GM23248 (cell line): Measurements from ENCODE around the gene C2orf74. TPM values are rescaled to one million over a fixed set of nuclear protein-coding genes. Genes with fewer than 3 reads are reported as not detected.
A peak's percentile ranks its signal among the peaks of the same experiment; 100 is the strongest.
"Not testable (repeated sequence)": the region's sequence is repeated elsewhere in the genome, so short reads cannot be mapped to it uniquely, and the experiment has no call there.

Source experiments
- DNase-seq: peaks from one replicate; pipeline ENCODE4 v3.0.0-alpha.2; 2015
- H2AFZ ChIP-seq: fragments of 200-600 bp; sonication (generic); 2 replicates; pipeline ENCODE4 v1.6.1; 2016; ENCODE audit warnings: antibody characterized with exemption
- H3F3A ChIP-seq: fragments of 200-600 bp; sonication (generic); 2 replicates; pipeline ENCODE4 v1.6.1; 2016; ENCODE audit warnings: mild to moderate bottlenecking, antibody characterized with exemption, mixed run types; ENCODE audit not compliant: insufficient read depth
- H3K27ac ChIP-seq: fragments of 200-600 bp; sonication (generic); 2 replicates; pipeline ENCODE4 v1.5.1; 2016; ENCODE audit warnings: mild to moderate bottlenecking
- H3K27me3 ChIP-seq: fragments of 200-600 bp; sonication (generic); replicated peaks from 2 replicates; pipeline ENCODE4 v1.6.1; 2016; ENCODE audit warnings: mild to moderate bottlenecking; ENCODE audit not compliant: insufficient read depth
- H3K36me3 ChIP-seq: fragments of 200-600 bp; sonication (generic); 2 replicates; pipeline ENCODE4 v1.6.1; 2016; ENCODE audit warnings: low read depth, mild to moderate bottlenecking
- H3K4me1 ChIP-seq: fragments of 200-600 bp; sonication (generic); 2 replicates; pipeline ENCODE4 v1.6.1; 2016; ENCODE audit warnings: mild to moderate bottlenecking; ENCODE audit not compliant: insufficient read depth
- H3K4me2 ChIP-seq: fragments of 200-600 bp; sonication (generic); one replicate; pipeline ENCODE4 v1.6.1; 2016; ENCODE audit warnings: mild to moderate bottlenecking; ENCODE audit not compliant: unreplicated experiment
- H3K4me3 ChIP-seq: fragments of 200-600 bp; sonication (generic); 2 replicates; pipeline ENCODE4 v1.5.1; 2016; ENCODE audit warnings: mild to moderate bottlenecking
- H3K79me2 ChIP-seq: fragments of 200-600 bp; sonication (generic); 2 replicates; pipeline ENCODE4 v1.6.1; 2016; ENCODE audit warnings: mild to moderate bottlenecking; ENCODE audit not compliant: insufficient read depth
- H3K9ac ChIP-seq: fragments of 200-600 bp; sonication (generic); 2 replicates; pipeline ENCODE4 v1.6.1; 2016; ENCODE audit warnings: mild to moderate bottlenecking
- H3K9me2 ChIP-seq: fragments of 200-600 bp; sonication (generic); 2 replicates; pipeline ENCODE4 v1.6.1; 2016; ENCODE audit warnings: mixed run types, mild to moderate bottlenecking, moderate library complexity; ENCODE audit not compliant: insufficient read depth
- H3K9me3 ChIP-seq: fragments of 200-600 bp; sonication (generic); one replicate; pipeline ENCODE4 v1.6.1; 2017; ENCODE audit warnings: low read depth
- H4K20me1 ChIP-seq: fragments of 200-600 bp; sonication (generic); 2 replicates; pipeline ENCODE4 v1.6.0; 2016; ENCODE audit not compliant: insufficient read depth
- EZH2 ChIP-seq: fragments of 200-600 bp; sonication (generic); IDR thresholded peaks from 2 replicates; pipeline ENCODE4 v1.6.1; 2018; ENCODE audit warnings: antibody characterized with exemption, mild to moderate bottlenecking; ENCODE audit not compliant: insufficient read depth, poor library complexity, severe bottlenecking
- EZH2phosphoT487 ChIP-seq: fragments of 200-600 bp; sonication (generic); IDR thresholded peaks from 2 replicates; pipeline ENCODE4 v1.6.1; 2018; ENCODE audit warnings: antibody characterized with exemption, moderate library complexity, mild to moderate bottlenecking, low read depth; ENCODE audit not compliant: insufficient read depth
- WGBS, 2 experiments: methylation state at CpG; one replicate each; pipeline ENCODE4 v1.1.6; 2015 to 2017; ENCODE audit warnings: low lambda C conversion rate in 2 of 2, low coverage in 1 of 2; ENCODE audit errors: missing lambda C conversion rate in 2 of 2; 5-methylcytosine and 5-hydroxymethylcytosine counted together
- in situ Hi-C: fragments of 300-500 bp; cut with MboI; formaldehyde crosslinking; loops from 2 replicates; pipeline ENCODE4 v1.15.0; 2020
- polyA plus RNA-seq: library from polyadenylated mRNA; unstranded; fragments of >200 nt; fragmentation: Nextera tagmentation; extraction: Ambion mirVana; gene quantifications from 2 replicates; pipeline ENCODE4 v1.2.1, GENCODE V29; 2016
- total RNA-seq: library from RNA; depleted of rRNA; stranded (reverse); fragments of >200 nt; shearing (Covaris generic); gene quantifications from 2 replicates; pipeline ENCODE4 v1.2.3, GENCODE V29; 2014

The C2orf74 gene
- total and polyA plus RNA-seq, 2 experiments from 2014 or later = 7.7 to 14.2 TPM

DNA sequence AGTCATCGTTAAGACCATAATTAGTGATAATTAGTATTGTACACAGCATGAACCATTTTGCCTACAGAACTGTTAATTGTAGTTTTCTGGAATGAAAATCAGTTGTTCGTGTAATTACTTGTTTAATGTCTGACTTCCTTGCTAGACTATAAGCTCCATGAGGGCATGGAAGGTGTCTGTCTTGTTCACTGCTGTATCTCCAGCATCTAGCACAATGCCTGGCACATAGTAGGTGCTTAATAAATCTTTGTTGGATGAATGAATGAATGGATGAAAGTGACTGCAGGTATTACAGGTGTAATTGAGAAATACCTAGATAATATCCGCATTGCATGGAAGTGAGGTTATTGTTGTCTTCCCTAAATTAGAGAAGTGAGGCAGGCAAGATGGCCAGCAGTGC lies 21.8 kb downstream of the C2orf74 start:
- Histone ChIP-seq H3K9ac (no peak overlapping the region), H3K36me3 (peaks cover 58% of the 10 kb centered on the region), H3K9me2 (no peaks in the 10 kb centered on the region), H2AFZ (no peak overlapping the region), H3K4me2 (no peak overlapping the region), H3K27me3 (no peaks in the 10 kb centered on the region), H3K79me2 (peaks cover 55% of the 10 kb centered on the region), H3F3A (peaks cover 67% of the 10 kb centered on the region), H3K27ac (no peak overlapping the region), H4K20me1 (no peaks in the 10 kb centered on the region), H3K4me1 (peaks cover 34% of the 10 kb centered on the region), H3K4me3 (no peak overlapping the region), H3K9me3 (no peaks in the 10 kb centered on the region)
- 98 to 99% methylated on average over 3 of the region's 3 CpGs for WGBS, 2 experiments
- in situ Hi-C loops = no loop called here
- TF ChIP-seq EZH2phosphoT487 = no peak
- no peak for TF ChIP-seq EZH2
- no peak for DNase-seq

DNA sequence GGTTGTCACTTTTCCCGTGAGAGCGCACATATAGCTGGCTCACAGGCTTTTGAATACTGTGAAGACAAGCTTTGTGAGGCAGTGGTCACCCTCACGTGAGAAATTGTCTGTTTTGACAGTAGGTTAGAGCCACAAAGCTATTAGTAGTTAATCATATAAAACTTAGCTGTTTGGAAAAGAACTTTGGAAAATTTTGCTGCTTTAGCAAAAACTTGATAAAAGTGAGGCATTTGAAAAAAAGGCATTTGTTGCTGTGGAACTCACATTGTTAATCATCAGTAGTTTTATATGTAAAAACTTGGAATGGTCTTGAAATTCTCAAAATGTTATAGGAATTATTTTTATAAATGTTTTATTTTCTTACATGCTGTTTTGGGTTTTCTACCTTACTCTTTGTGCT lies 22.3 kb downstream of the C2orf74 start:
- Histone ChIP-seq H3K4me3 (no peak overlapping the region), H3F3A (peaks cover 67% of the 10 kb centered on the region), H4K20me1 (no peaks in the 10 kb centered on the region), H2AFZ (no peak overlapping the region), H3K27ac (no peak overlapping the region), H3K36me3 (peaks cover 63% of the 10 kb centered on the region), H3K9me3 (no peaks in the 10 kb centered on the region), H3K4me2 (no peak overlapping the region), H3K27me3 (no peaks in the 10 kb centered on the region), H3K79me2 (peaks cover 53% of the 10 kb centered on the region), H3K9ac (no peak overlapping the region), H3K9me2 (no peaks in the 10 kb centered on the region), H3K4me1 (peaks cover 30% of the 10 kb centered on the region)
- TF ChIP-seq EZH2phosphoT487 = no peak
- TF ChIP-seq EZH2 = no peak
- DNase-seq = no peak
- in situ Hi-C loops = no loop called here
- 95 to 100% methylated on average over 3 of the region's 3 CpGs for WGBS, 2 experiments

DNA sequence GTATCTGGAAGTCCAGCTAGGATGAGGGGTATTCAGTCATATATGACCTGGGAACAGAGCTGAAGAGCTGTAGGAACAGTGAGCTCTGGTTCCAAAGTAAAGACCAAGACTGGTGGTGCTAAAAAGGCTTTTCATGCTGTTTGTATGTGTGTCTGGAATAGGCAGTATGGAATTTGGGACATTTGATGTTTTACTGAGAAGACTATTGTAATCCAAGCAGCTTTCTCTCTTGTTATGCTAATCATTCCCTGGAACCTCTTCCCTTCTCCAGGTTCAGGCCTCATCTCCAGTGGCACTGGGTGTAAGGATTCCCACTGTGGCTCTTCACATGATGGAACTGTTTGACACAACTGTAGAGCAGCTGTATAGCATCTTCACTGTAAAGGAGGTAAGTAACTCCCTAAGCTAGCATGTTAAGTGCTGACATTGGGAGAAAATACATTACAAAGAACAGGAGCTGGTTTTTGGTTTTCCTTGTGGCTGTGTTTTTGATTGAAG lies 23.3 kb downstream of the C2orf74 start:
- TF ChIP-seq EZH2phosphoT487 (no peak), EZH2 (no peak)
- in situ Hi-C loops = no loop called here
- H3K36me3 ChIP-seq = peaks cover 73% of the 10 kb centered on the region

DNA sequence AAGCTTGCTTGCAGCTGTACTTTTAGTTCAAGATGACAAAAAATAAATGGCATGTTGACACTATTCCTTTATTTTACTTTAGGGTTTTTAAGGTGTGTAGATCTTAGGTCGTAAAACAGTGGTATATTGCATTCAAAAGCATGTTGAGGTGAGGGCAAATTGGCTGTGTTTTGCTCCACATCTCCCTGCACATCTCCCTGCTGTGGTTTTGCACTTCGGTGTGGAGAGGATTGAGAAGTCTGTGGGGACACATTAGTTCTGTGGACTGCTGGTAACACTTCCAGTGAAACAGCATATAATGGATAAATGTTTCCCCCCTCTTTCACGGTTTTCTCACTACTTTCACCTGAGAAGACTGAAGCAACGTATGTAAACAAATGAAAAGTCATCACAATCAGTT lies 25.1 kb downstream of the C2orf74 start:
- Histone ChIP-seq H3K36me3 (peaks cover 79% of the 10 kb centered on the region), H3K4me2 (no peak overlapping the region), H2AFZ (no peak overlapping the region), H3K9me2 (no peaks in the 10 kb centered on the region), H3K79me2 (peaks cover 34% of the 10 kb centered on the region), H3K9me3 (no peaks in the 10 kb centered on the region), H3K27me3 (no peaks in the 10 kb centered on the region), H4K20me1 (no peaks in the 10 kb centered on the region), H3K9ac (no peak overlapping the region), H3K27ac (no peak overlapping the region), H3K4me3 (no peak overlapping the region), H3K4me1 (peaks cover 1% of the 10 kb centered on the region), H3F3A (peaks cover 57% of the 10 kb centered on the region)
- in situ Hi-C loops = no loop called here
- no peak for DNase-seq
- WGBS, 2 experiments = 84 to 95% methylated on average over 4 of the region's 4 CpGs
- TF ChIP-seq EZH2phosphoT487 = no peak
- no peak for TF ChIP-seq EZH2

More for the DNA sequence above, 23.3 kb downstream of the C2orf74 start:
- Histone ChIP-seq H3K4me1 (peaks cover 20% of the 10 kb centered on the region), H3F3A (peaks cover 65% of the 10 kb centered on the region), H3K27me3 (no peaks in the 10 kb centered on the region), H4K20me1 (no peaks in the 10 kb centered on the region), H3K9me2 (no peaks in the 10 kb centered on the region), H3K4me2 (no peak overlapping the region), H3K27ac (no peak overlapping the region), H3K4me3 (no peak overlapping the region), H2AFZ (no peak overlapping the region), H3K9ac (no peak overlapping the region), H3K9me3 (no peaks in the 10 kb centered on the region), H3K79me2 (peaks cover 52% of the 10 kb centered on the region)
- DNase-seq = no peak

DNA sequence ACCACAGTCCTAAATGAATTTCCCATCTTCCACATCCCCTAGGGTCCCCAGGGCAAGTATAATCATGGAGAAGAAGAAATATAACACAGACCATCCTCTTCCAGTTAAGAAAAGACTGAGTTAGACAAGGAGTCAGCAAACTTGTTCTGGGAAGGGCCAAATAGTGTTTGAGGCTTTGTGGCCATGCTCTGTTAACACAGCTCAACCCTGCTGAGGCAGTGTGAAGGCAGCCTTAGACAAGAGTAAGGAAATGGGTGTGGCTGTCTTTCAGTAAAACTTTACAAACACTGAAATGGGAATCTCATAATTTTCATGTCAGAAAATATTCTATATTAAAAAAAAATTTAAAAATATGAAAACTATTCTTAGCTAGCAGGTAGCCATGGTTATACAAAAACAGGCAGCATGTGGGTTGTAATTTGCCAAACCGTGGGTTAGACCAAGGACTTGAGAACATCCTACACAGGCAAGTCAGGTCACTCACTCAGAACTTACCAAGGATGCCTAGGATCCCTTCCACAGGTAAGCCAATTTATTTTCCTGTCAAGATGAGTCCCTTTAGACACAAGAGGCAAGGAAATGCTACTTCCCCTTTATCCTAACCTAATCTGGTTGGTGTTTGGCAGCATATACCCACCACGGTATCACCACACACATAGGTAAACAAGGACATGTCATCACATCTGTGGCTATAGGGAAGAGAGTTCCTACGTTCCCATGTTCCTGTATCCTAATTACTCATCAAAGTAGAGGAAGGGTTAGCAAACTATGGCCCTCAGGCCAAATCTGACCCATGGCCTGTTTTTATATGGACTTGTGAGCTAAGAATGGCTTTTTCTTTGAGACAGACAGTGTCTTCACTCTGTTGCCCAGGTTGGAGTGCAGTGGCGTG lies 31.9 kb downstream of the C2orf74 start:
- in situ Hi-C loops = no loop called here
- Histone ChIP-seq H3K4me2 (no peak overlapping the region), H3K4me3 (no peak overlapping the region), H3K27ac (no peak overlapping the region), H3K4me1 (no peaks in the 10 kb centered on the region), H3K79me2 (no peaks in the 10 kb centered on the region), H3K9ac (no peak overlapping the region), H3K36me3 (peaks cover 42% of the 10 kb centered on the region), H3K9me2 (no peaks in the 10 kb centered on the region), H3K9me3 (no peaks in the 10 kb centered on the region), H4K20me1 (no peaks in the 10 kb centered on the region), H2AFZ (no peak overlapping the region), H3F3A (peaks cover 32% of the 10 kb centered on the region), H3K27me3 (no peaks in the 10 kb centered on the region)
- peak; percentile 32 for DNase-seq
- 87% methylated on average over 4 of the region's 4 CpGs for WGBS, 2 experiments
- TF ChIP-seq EZH2phosphoT487 (no peak), EZH2 (no peak)

DNA sequence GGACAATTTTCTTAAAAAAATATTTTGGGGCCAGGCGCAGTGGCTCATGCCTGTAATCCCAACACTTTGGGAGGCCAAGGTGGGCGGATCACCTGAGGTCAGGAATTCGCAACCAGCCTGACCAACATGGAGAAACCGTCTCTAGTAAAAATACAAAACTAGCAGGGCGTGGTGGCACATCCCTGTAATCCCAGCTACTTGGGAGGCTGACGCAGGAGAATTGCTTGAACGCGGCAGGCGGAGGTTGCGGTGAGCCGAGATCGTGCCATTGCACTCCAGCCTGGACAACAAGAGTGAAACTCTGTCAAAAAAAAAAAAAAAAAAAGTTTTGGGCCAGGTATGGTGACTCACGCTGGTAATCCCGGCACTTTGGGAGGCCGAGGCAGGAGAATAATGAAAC lies 32.7 kb downstream of the C2orf74 start:
- in situ Hi-C loops, H3K27ac ChIP-seq: not testable (repeated sequence)
- WGBS, 2 experiments = 93 to 94% methylated on average over 15 of the region's 15 CpGs

More for the DNA sequence above, 32.7 kb downstream of the C2orf74 start:
- not testable (repeated sequence) for DNase-seq, H3K9me2 ChIP-seq, H3K9me3 ChIP-seq, H4K20me1 ChIP-seq, H3K9ac ChIP-seq, H3K4me1 ChIP-seq, H3K27me3 ChIP-seq, H2AFZ ChIP-seq, H3K4me2 ChIP-seq, H3K4me3 ChIP-seq, H3K79me2 ChIP-seq
- peaks cover 42% of the 10 kb centered on the region for H3K36me3 ChIP-seq
- H3F3A ChIP-seq = peaks cover 29% of the 10 kb centered on the region
